HG03066 (cell line): Measurements from ENCODE around the gene SORBS1.
"Not testable (repeated sequence)": the region's sequence is repeated elsewhere in the genome, so short reads cannot be mapped to it uniquely, and the experiment has no call there.

Source experiments
- ATAC-seq: cut with Tn5 transposase; IDR thresholded peaks from one replicate; pipeline ENCODE4 v1.9.1; 2021; ENCODE audit warnings: low read depth; ENCODE audit not compliant: unreplicated experiment

Gene SORBS1

DNA sequence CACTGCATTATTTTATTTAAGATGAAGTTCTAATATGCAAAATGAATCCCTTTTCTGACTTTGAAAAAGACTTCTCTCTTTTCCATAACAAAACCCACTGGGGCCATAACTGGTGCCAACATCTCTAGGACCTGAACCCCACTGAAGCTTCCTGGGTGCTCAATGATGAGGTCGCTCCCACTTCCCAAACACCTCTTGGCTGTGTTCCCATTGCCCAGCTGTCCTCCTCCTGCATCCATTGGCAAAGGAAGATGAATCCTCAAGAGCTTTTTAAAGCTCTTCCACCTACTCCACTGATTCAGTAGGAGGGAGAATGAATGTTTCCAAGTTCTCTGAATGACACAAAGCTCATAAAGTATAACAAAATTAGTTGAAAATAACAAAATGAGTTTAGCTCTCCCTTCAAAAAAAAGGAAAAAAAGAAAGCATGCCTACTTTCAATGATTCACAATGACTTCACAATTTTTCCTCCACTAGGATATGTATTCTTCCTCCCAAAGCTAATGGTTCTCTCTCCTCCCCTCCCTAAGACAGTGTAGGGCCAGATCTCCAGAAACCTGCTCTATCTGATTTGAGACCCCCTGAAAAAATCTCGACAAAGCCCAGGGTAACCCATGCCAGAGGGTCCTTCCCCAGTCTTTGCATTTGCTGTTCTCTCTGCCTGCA lies 64.8 kb downstream of the SORBS1 start:
- no peak for ATAC-seq

DNA sequence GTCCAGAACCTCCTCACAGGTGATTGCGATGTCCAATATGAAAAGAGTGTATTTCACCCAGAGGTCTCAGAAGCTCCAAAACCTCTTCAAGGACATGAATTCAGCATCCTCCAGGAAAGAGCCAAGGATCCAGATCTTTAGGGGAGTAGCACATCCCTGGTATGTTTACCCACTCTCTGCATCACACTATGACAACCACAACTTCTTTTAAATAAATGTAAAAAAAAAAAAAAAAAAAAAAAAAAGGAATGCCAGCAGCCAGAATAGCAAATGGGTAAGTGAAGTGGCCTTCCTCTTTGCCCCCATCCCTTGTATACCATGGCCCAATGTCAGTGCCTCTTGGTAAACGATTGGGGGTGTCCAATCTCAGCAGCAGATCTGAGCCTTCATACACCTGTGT lies 67.3 kb downstream of the SORBS1 start:
- no peak for ATAC-seq

DNA sequence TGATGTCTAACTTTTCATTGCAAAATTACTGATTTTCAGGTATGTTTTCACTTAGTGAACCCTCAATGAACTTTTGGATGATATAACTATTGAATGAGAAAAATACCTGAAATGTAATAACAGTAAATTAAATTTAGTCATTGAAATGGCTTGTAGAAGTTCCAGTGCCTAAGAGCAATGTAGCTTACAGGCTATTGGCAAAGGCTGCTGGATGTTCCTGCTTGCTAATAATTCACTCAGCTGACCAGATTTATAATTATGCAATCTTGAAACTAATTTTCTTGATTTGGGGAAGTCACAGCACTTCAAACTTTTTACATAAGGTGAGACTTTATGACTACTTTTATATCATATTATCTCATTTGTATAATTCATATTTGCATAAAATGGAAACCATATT lies 73.2 kb downstream of the SORBS1 start:
- no peak for ATAC-seq

DNA sequence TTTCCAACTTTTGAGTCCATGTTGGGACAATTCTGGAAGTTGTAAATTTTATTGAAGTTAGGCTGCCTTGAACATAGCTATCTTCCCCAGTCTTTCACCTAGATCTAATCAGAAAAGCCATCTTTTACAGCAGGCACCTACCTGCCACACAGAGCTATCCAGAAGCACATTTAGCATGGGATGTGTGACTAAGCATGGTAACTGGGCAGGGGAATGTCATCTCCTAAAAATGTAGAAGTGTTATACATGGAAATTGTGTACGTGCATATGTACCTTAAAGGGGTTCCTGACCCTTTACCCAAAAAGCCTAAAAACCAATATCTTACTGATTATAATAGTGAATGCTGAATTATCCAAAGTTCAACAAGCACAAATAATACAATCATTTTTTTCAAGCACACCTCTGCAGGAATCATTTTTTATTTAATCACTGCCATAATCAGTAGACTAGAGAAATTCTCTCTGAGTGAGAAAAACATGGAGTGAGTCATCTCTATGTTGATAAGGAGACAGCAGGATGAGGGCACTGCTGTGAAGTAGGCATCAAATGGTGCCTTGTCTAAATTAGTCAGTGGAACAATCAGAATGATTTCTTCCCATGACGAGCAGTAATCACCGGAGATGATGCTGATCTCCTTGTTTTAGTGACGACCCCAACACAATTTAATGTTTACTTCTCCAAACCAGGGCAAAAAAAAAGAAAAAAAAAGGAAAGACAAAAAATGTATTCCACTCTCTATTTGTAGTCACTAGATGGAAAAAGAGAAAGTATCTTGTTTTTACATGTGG lies 75.9 kb downstream of the SORBS1 start:
- no peak for ATAC-seq

DNA sequence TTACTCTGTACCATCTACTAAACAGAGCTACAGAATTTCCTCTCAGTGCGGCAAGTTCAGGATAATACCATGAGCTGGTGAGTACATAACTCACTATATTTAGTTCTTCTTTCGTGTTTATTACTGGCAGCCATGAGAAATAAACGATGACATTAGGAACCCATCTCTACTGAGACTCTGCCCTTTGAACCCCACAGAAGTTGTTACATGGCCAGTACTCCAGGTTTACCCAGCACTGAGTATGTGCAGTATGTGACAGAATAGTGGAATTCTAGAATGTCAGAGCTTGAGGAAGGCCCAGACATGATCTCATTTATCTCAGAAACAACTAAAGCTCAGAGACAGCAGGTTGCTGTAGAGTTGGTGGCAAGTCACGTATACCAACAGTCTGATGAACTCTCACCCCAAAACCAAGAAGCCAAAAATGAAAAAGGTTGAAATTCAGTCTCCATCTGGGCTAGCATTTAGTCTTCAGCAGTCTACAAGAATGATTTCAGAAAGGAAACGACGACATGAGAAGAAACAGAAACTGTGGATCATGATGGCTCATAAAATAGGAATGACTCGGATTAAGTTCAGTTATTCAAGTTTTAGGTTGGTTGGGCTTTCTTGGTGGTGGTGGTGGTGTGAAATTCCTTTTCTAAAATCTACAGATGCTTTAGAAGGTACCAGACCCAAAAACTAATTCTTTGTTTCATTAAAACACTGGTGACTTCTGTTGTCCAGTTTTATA lies 78.5 kb downstream of the SORBS1 start:
- no peak for ATAC-seq

DNA sequence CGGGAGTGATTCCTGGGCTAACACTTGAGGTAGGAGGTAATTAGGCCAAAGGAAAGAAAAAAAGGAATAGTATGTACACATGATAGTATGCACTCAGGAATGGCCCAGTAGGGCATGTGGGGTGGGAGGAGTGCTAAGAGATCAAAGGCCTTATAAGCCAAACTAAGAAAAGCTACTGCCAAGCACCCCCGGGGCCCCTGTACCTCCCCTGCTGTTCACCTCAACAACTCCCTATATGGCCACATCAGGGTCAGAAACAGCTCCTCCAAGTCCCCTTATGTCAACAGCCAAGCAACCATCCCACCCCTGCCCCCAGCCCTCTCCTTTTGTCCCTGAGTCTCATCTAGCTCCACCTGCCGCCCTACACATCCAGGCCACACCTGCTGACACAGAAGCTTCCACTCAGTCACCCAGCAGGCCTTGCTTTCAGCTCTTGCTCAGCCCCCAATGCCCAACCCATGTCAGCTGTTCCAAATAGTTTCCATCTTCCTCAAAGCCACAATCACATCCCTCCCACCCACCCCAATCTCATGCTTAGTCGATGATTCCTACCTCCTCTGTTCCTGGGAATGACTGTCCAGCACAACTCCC lies 80.2 kb downstream of the SORBS1 start:
- ATAC-seq: no peak

DNA sequence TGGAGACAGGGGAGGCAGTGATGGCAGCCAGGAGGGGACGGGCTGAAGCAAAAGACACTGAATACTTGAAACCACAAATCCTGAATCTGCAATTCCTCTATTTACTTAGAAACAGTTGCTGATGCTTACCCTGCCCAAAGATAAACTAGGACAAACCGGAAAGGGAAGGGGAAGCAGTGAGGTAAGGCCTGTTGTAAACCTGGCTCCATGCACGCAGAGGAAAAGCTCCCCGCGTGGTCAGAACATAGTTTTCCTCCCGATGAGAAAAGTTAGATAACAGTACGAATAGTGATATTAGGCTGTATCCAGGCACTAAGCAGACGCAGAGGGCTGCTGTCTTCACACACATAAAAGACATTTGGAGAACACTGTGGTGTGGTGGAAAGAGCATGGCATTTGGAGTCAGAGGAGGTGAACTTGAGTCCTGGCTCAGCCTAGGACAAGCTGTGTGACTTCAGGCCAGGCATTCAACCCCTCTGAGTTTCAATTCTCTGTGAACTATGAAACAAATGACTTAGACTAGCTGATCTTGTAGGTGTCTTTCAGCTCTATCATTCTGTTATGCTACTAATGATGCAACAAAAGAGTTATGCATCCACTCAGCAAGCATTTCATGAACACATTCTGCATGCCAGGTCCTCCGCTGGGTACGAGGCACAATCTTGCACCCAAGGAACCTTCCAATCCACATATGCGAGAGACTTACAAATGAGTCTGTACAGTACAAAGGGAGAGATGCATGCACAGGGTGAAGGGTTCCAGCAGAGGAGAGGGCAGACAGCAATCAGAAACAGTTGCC lies 80.9 kb downstream of the SORBS1 start:
- ATAC-seq: no peak

DNA sequence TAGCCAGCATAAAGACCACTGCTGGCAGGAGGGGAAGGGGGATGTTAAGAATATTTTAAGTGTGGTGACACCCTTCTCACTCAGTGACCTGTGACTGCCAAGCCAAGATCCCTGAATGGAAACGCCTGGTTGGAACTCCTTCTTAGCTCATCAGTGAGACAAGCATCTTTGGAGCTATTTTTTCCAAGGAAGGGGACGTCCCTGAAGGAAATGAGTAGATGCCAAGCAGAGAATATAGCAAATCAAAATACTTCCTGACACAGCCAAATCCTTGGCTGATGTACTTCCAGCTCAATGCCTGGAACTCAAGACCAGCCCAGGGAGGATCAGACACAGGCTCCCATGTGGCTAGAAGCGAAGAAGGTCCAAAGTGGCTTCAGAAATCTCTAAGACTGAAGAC lies 82.2 kb downstream of the SORBS1 start:
- ATAC-seq: no peak

DNA sequence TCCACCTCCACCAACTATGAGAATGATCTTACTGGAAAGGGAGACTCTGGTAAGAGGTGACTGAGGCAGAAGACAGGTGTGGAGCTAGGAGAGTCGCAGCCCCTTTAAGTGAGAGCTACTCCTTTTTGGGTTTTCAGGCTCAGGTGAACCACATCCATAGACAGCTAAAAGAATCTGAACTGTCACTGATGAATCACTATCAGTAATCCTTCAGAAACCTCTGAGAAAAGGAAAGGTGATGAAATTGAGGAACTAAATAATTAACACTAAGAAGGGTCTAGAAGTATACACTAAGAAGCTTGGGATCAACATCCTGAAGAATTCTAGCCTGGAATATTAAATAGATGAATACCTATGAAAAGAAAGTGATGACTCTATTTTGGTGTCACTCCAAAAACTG lies 83.0 kb downstream of the SORBS1 start:
- no peak for ATAC-seq

DNA sequence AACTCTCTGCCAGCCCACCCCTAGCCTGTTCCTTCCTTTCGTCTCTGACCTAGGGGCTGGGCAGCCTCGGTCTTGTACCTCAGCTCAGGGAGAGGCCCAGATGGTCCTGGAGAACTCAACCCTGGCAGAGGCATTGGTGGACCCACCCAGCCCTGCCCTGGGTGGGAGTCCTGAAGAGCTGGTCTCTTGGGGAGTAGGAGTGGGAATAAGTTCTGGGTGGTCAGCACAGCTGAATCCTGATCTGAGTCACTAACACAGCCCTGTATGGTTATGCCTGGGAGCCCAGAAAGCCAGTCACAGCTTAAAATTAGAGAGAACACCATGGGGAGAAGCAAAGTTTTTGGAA lies 84.0 kb downstream of the SORBS1 start:
- ATAC-seq: no peak

DNA sequence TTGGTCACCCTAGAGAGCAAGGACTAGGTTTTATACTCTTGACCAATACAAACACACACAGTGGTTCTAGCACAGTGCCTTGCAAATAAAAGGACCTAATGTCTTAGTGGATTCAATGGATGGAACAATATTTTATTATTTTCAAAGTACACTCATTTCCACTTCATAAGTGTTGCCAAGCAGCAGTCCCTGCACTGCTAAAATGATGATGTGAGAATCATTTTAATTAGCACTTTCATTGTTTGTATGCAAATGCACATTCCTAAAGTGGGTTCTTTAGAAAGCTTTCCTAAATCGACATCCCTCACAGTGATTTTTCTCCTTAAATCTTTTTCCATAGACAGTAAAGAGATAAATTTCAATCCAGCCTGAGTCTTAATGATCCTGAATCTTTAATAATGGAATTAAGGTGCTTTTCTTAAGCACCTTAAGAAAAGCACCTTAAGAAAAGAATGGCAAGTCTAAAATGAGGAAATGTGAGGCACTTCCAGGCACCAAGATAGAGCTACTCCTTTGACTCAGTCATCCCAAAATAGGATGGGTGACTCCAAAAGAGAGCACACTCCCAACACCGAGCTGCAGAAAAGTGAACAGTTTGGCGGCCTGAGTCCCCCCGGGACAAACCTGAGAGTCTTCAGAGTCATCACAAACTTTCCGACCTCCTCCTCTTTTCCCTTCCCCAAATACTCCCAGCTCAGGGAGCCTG lies 84.5 kb downstream of the SORBS1 start:
- no peak for ATAC-seq

DNA sequence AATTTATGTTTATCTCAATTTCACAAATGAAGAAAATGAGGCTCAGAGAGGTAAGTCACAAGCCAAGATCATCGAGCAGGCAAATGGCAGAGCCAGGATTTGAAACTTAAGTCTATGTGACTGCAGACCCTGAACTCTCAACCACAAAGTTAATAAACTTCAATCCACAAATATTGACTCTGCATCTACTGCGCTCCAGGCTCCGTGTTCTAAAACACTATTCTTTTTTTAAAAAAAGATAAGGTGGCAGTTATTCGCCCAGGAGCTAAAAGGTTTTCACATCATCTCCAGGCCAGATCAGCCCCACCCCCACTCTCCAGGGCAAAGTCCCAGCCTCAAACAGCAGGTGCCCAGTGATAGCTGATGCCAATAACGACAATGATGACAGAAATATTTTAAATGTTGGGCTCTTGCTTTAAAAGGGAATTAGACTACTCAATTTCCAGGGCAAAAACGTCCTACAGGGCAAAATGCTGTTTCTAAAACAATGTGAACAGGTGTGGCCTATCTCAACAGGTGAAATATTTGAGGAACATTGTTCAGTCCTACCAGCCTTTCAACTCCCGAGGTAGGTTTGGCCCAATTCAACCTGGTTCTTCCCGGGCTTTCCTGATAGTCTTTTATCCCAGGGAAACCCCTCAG lies 85.2 kb downstream of the SORBS1 start:
- ATAC-seq: no peak

DNA sequence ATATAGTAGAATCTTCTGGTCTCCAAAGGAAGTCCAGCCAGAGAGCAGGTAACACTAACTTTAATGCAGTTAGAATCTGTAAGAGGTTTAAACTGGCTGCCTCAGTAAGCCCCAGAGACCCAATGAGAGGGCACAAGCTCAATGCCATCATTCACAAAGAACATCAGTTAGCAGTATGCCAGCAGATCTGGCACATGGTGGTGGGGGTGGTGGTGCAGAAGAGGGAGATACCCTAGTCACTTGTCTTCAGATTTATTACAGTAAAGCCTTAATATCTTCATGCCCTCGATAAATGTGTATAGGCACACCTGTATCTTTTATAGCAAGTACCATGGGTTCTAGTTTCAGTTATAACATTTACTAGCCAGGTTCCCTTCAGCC lies 86.2 kb downstream of the SORBS1 start:
- ATAC-seq: no peak

DNA sequence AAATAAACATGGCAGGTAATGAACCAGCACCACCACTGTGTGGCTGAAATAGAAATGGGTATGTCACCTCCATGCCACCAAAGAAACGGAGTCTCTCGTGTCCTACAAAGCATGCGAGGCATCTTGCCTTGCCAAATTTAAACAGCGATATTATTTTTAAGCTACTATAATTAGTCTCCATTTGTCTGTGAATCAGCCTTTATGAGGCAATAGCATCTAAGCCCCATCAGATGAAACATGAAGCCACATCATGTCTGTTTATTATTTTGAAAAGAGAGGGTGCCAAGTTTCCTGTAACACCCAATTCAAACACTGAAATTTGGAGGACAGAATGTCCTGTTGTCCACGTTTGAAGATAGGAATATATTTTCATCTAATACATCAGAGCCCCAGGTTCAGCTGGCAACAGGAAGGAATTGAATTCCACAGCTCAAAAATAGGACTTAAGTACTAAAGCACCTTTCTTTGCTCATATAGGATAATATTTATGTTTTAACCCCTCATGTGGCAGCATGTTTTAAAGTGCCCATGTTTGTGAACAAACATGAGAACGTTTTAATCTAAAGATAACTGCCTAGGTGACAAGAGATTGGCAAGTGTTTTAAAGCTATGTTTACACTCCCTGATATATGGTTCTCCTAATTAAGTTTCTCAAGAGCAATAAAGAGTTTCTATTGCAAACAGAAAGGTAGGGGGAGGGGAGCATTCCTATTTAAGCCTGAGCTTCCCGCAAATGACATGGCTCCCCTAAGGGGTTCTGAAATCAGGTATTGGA lies 86.8 kb downstream of the SORBS1 start:
- ATAC-seq: no peak

DNA sequence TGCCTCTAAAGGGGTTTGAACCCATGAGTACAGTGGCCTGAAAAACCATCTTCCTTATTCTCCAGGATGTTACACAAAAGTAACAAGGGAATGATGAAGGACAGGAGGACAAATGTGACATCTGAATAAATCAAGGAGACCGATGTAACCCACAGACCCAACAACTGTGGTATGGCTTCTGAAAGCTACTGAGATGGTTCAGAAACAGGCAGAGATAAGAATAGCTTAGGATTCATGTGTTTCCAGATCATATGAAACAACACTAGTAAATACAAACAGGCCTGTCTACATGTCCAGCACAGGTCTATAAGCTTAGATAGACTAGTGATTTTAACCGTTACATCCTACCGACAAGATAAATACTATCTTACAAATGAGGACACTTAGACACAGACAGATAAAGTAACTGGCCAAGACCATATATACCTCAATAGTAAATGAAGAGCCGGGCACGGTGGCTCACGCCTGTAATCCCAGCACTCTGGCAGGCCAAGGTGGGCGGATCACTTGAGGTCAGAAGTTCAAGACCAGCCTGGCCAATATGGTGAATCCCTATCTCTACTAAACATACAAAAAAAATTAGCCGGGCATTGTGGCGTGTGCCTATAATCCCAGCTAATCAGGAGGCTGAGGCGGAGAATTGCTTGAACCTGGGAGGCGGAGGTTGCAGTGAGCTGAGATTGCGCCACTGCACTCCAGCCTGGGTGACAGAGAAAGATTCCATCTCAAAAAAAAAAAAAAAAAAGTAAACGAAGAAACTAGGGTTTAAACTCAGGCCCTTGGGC lies 88.7 kb downstream of the SORBS1 start:
- no peak for ATAC-seq

DNA sequence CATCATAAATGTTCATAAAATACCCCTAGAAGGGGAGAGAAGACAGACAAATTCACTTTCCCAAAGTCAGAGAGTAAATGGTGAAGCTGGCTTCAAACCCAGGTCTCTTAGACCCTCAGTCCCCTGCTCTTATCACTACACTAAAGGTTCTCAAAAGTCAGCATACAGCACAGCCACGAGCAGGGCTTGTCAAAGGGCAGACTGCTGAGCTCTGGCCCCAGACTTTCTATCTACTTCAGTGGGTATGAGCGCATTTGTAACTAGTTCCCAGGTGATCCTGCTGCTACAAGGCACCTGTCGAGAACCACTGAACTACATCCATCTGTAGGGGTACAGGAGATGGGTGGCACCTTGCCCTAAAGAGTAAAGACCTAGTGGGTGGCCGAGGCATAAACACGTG lies 91.5 kb downstream of the SORBS1 start:
- no peak for ATAC-seq

DNA sequence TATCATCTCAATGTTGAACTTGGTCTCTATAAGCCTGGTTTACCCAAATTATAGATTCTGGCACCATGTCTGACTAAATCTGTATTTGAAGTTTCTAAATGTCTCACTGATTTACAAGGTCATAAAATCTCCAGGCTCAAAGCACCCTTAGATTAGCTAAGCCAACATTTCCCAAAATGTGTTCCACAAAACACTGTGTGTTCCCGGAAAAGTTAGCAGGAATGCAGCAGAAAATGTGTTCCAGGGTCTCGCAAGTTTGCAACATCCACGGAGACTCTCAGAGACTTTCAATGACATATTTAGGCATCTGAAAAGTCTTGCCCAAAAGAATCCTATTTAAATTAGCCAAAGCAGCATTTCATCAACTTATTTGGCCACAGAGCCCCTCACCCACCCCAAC lies 91.9 kb downstream of the SORBS1 start:
- no peak for ATAC-seq

DNA sequence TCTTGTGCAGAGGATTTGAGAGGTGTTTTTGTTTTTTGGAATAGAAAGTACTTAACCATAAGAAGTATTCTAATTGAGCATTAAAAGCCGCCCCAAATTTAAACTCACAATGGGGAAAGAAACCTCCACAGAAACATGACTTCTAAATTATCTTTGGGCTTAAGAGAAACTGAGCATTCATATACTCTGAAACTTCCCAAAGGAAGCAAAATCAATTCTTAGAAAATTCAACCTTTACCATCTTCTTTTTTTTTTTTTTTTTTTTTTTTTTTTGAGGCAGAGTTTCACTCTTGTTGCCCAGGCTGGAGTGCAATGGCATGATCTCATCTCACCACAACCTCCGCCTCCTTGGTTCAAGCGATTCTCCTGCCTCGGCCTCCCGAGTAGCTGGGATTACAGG lies 93.5 kb downstream of the SORBS1 start:
- not testable (repeated sequence) for ATAC-seq
